HepG2 (cell line): Measurements from ENCODE around the gene PEX11G. TPM values are rescaled to one million over a fixed set of nuclear protein-coding genes. Genes with fewer than 3 reads are reported as not detected.

Experiments
- ATAC-seq: fragments of 200-7000 bp; cut with Tn5 transposase; 3 replicates; pipeline ENCODE4 v1.9.1; 2020; ENCODE audit warnings: mild to moderate bottlenecking, moderate library complexity
- BruUV-seq: library from RNA; stranded (reverse); fragments of 400-500 nt; replicated peaks from 2 replicates; lab custom pipeline; 2021; lab: Mats Ljungman, UMichigan
- CTCF ChIA-PET: fragments of 300-600 bp; formaldehyde crosslinking; extraction: SDS; loops from one replicate; lab custom pipeline; 2021; ENCODE audit warnings: low total read pairs, inconsistent platforms, low intra/inter-chr PET ratio; lab: Yijun Ruan, JAX
- POLR2A ChIA-PET: fragments of 350-600 bp; sonication (Branson Sonifier 250); formaldehyde crosslinking; loops from one replicate; lab custom pipeline; 2020; ENCODE audit warnings: antibody characterized with exemption, inconsistent platforms; lab: Yijun Ruan, JAX
- DNase-seq: peaks from one replicate; pipeline ENCODE4 v3.0.0-alpha.2; 2015; ENCODE audit warnings: low spot score
- FAIRE-seq: peaks from 3 replicates; lab custom pipeline; 2011; peaks lifted over from hg19 to GRCh38; lab: Jason Lieb, UNC
- H2AFZ ChIP-seq: one replicate; pipeline ENCODE4 v1.6.1; 2011; ENCODE audit warnings: low read length, inconsistent platforms
- H3K27ac ChIP-seq: fragments of 300-600 bp; 3 replicates; pipeline ENCODE4 v1.8.0; 2011; ENCODE audit warnings: mixed run types, mild to moderate bottlenecking, mixed read lengths, low read length, inconsistent platforms; ENCODE audit not compliant: insufficient read depth; ENCODE audit errors: extremely low read length
- H3K27me3 ChIP-seq, 2 experiments: fragments of 200-600 bp in 1 of 2; 2 replicates in 1 of 2; 3 replicates in 1 of 2; pipeline versions ENCODE4 v1.6.0 to v1.8.0; 2011; ENCODE audit warnings: low read length in 2 of 2, mild to moderate bottlenecking in 2 of 2, moderate library complexity in 2 of 2, inconsistent platforms in 1 of 2; ENCODE audit not compliant: insufficient read depth in 2 of 2, control insufficient read depth in 1 of 2
- H3K36me3 ChIP-seq, 2 experiments: fragments of 200-600 bp in 1 of 2; replicated peaks in 1 of 2; 2 replicates in 1 of 2; 3 replicates in 1 of 2; pipeline versions ENCODE4 v1.5.1 to v1.8.0; 2011; ENCODE audit warnings: low read length in 2 of 2, inconsistent platforms in 1 of 2; ENCODE audit not compliant: insufficient read depth in 2 of 2, control insufficient read depth in 1 of 2
- H3K4me1 ChIP-seq: 2 replicates; pipeline ENCODE4 v1.5.1; 2012; ENCODE audit warnings: low read length, inconsistent platforms; ENCODE audit not compliant: insufficient read depth
- H3K4me2 ChIP-seq: 2 replicates; pipeline ENCODE4 v1.6.0; 2011; ENCODE audit warnings: low read depth, low read length, inconsistent platforms
- H3K4me3 ChIP-seq, 3 experiments: fragments of 200-600 bp in 1 of 3; sonication (generic), shearing (Covaris generic) in 1 of 3; replicated peaks in 1 of 3; 2 replicates each; pipeline ENCODE4 v1.5.1; 2011 to 2016; ENCODE audit warnings: low read length in 3 of 3, inconsistent platforms in 2 of 3, low read depth in 2 of 3, mild to moderate bottlenecking in 2 of 3, control low read depth in 1 of 3, mixed read lengths in 1 of 3; ENCODE audit not compliant: insufficient read depth in 1 of 3
- H3K79me2 ChIP-seq: one replicate; pipeline ENCODE4 v1.6.1; 2011; ENCODE audit warnings: low read length, inconsistent platforms; ENCODE audit not compliant: insufficient read depth
- H3K9ac ChIP-seq: 2 replicates; pipeline ENCODE4 v1.6.0; 2011; ENCODE audit warnings: mild to moderate bottlenecking, low read depth, low read length, inconsistent platforms; ENCODE audit not compliant: insufficient read depth
- H3K9me3 ChIP-seq: 2 replicates; pipeline ENCODE4 v1.5.1; 2012; ENCODE audit warnings: mild to moderate bottlenecking, low read length
- H4K20me1 ChIP-seq: 2 replicates; pipeline ENCODE4 v1.6.0; 2011; ENCODE audit warnings: inconsistent platforms, mild to moderate bottlenecking, low read length, moderate library complexity; ENCODE audit not compliant: insufficient read depth
- CEBPB ChIP-seq: IDR thresholded peaks from 2 replicates; pipeline ENCODE4 v1.6.1; 2011; ENCODE audit warnings: low read depth, low read length, improper control_type of control experiment, borderline replicate concordance
- DDIT3 ChIP-seq: sonication (generic); formaldehyde crosslinking; IDR thresholded peaks from 2 replicates; pipeline ENCODE4 v1.4.0; 2020; ENCODE audit warnings: mild to moderate bottlenecking, missing genetic modification reagents
- HNRNPLL ChIP-seq: fragments of 200-400 bp; formaldehyde crosslinking; IDR thresholded peaks from 2 replicates; pipeline ENCODE4 v1.6.1; 2017; ENCODE audit warnings: mild to moderate bottlenecking, low read depth, low read length; ENCODE audit not compliant: poor library complexity, severe bottlenecking
- KDM2A ChIP-seq: sonication (generic); formaldehyde crosslinking; IDR thresholded peaks from 2 replicates; pipeline ENCODE4 v1.4.0; 2020; ENCODE audit warnings: low read depth, missing genetic modification reagents, borderline replicate concordance
- NFKBIZ ChIP-seq: IDR thresholded peaks from 2 replicates; pipeline ENCODE4 v1.6.1; 2018; ENCODE audit warnings: missing genetic modification reagents, missing compliant biosample characterization
- NR1H2 ChIP-seq: sonication (generic); formaldehyde crosslinking; IDR thresholded peaks from 2 replicates; pipeline ENCODE4 v1.8.1; 2022; ENCODE audit warnings: low read depth, missing genetic modification reagents, borderline replicate concordance
- PATZ1 ChIP-seq: sonication (generic); formaldehyde crosslinking; IDR thresholded peaks from 2 replicates; pipeline ENCODE4 v1.4.0; 2020; ENCODE audit warnings: missing genetic modification reagents
- POLR2AphosphoS5 ChIP-seq: IDR thresholded peaks from 2 replicates; pipeline ENCODE4 v1.6.1; 2012; ENCODE audit warnings: low read depth, low read length
- TCF12 ChIP-seq, 2 experiments: fragments of 450-650 bp in 1 of 2; sonication (generic) in 1 of 2; formaldehyde crosslinking in 1 of 2; IDR thresholded peaks; 2 replicates each; pipeline versions ENCODE4 v1.6.1 to v1.8.0; 2017 to 2022; ENCODE audit warnings: antibody characterized with exemption in 1 of 2, mild to moderate bottlenecking in 1 of 2, missing genetic modification reagents in 1 of 2, moderate library complexity in 1 of 2
- THAP11 ChIP-seq: IDR thresholded peaks from 2 replicates; pipeline ENCODE4 v1.6.1; 2016; ENCODE audit warnings: missing biosample characterization, missing genetic modification reagents
- ZC3H4 ChIP-seq: sonication (generic); formaldehyde crosslinking; IDR thresholded peaks from 2 replicates; pipeline ENCODE4 v1.4.0; 2020; ENCODE audit warnings: missing genetic modification reagents, borderline replicate concordance
- ZNF263 ChIP-seq: sonication (generic); formaldehyde crosslinking; IDR thresholded peaks from 2 replicates; pipeline ENCODE4 v1.4.0; 2020; ENCODE audit warnings: missing genetic modification reagents
- ZNF570 ChIP-seq: sonication (generic); formaldehyde crosslinking; IDR thresholded peaks from 2 replicates; pipeline ENCODE4 v1.4.0; 2020; ENCODE audit warnings: mild to moderate bottlenecking, missing genetic modification reagents, borderline replicate concordance
- ZNF740 ChIP-seq: sonication (generic); formaldehyde crosslinking; IDR thresholded peaks from 2 replicates; pipeline ENCODE4 v1.4.0; 2020; ENCODE audit warnings: missing genetic modification reagents
- ZNF850 ChIP-seq: sonication (generic); formaldehyde crosslinking; conservative IDR thresholded peaks from 2 replicates; pipeline ENCODE4 v1.9.0; 2021; ENCODE audit warnings: mild to moderate bottlenecking, missing genetic modification reagents
- ZSCAN5A ChIP-seq: sonication (generic); formaldehyde crosslinking; IDR thresholded peaks from 2 replicates; pipeline ENCODE4 v1.8.0; 2022; ENCODE audit warnings: mild to moderate bottlenecking, missing genetic modification reagents, borderline replicate concordance
- WGBS: methylation state at CpG from one replicate; pipeline ENCODE4 v1.1.6; 2017; ENCODE audit warnings: low lambda C conversion rate; 5-methylcytosine and 5-hydroxymethylcytosine counted together
- in situ Hi-C: cut with HindIII; loops from 2 replicates; pipeline ENCODE4 v1.10.0; 2017; ENCODE audit warnings: low pct_unique_long_range_greater_than_20kb; ENCODE audit not compliant: extremely low pct_ligation_motif_present
- intact Hi-C: fragments of 100-400 bp; cut with micrococcal nuclease; formaldehyde crosslinking; loops from one replicate; pipeline ENCODE4 v1.10.0; 2022; ENCODE audit not compliant: unreplicated experiment
- polyA plus RNA-seq, 8 experiments: library from polyadenylated mRNA; depleted of rRNA in 3 of 8; stranded (reverse) in 7 of 8; unstranded in 1 of 8; fragments of >200 nt; fragmentation: Illumina TruSeq in 4 of 8; extraction: Trizol in 4 of 8; gene quantifications; 2 replicates each; pipeline versions ENCODE4 v1.2.1 to v1.2.3, GENCODE V29; 2011 to 2016; ENCODE audit warnings: low read depth in 4 of 8, missing spikeins in 1 of 8, mixed read lengths in 1 of 8; ENCODE audit not compliant: insufficient read depth in 1 of 8
- total RNA-seq, 5 experiments: library from RNA; depleted of rRNA; stranded (reverse); fragments of >200 nt; fragmentation: Illumina TruSeq; extraction: Trizol; gene quantifications; 2 replicates each; pipeline ENCODE4 v1.2.3, GENCODE V29; 2016; ENCODE audit warnings: low read depth in 1 of 5
- TF ChIP-seq, protein P1 (sequence below): IDR thresholded peaks from 2 replicates; pipeline ENCODE4 v1.6.1; 2016; ENCODE audit warnings: missing biosample characterization, missing genetic modification reagents, low read depth

PEX11G gene
- total and polyA plus RNA-seq, 2 of the 13 experiments (the other 11 are each of a cell fraction or from before 2014, with no cell fraction given) = not detected

DNA sequence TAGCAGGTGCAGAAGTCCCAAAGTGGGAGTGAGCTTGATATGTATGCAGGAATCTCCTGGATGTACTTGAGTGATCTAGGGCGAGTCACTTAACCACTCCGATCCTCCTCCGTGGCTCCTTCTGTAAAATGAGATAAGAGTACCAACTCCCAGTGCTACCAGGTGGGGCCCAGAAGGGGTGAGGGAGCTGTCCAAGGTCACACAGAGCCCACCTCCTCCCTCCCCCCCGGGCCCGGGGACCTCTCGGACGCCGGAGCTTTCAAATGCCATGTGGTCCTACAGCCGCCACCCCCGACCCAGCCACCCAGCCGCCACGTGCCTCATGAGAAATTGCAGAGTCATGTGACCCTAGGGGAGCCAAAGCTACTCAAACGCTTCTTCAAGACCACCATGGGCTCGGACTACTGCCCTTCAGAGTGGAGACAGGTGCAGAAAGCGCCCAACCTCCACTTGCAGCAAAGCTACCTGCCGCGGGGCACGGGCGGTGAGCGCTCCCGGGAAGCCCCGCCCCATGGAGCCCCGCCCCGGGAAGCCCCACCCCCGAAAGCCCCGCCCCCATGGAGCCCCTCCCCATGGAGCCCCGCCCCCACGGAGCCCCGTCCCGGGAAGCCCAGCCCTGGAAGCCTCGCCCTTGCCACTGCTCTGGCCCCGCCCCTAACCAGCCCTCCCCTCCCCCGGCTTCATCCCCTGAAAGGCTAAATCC, 17.0 kb upstream of the PEX11G start (continued):
- TF ChIP-seq ZNF263 (CRISPR knock-in tag) = no peak
- 0 out of 2 replicates have a peak, but pooled peaks have one; percentile 21 for TF ChIP-seq PATZ1 (CRISPR knock-in tag)
- no peak for TF ChIP-seq NFKBIZ (CRISPR knock-in tag)
- 0 out of 2 replicates have a peak, but pooled peaks have one; percentile 42 for TF ChIP-seq KDM2A

DNA sequence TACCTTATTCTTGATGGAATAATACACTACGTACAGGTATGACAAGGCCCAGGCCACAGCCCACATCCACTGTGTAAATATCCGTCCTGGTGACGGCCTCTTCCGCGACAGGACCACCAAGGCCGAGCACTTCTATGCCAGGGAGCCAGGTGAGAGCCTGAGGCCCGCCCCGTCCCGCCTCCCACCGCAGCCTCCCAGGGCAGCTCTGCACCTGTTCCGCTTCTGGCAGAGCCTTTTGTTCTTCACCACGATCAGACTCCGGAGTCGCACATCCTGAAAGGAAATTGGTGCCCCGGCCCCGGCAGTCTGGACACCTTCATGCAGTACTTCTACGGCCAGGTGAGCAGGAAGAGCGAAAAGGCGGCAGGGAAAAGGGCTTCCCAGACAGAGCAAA, 16.4 kb upstream of the PEX11G start:
- H3K36me3 ChIP-seq = no peaks in the 10 kb centered on the region
- no peak overlapping the region for H3K9ac ChIP-seq
- peak overlapping the region; percentile 69 for H3K4me2 ChIP-seq
- H4K20me1 ChIP-seq = no peaks in the 10 kb centered on the region
- H3K27ac ChIP-seq = no peak overlapping the region
- FAIRE-seq (no peak), DNase-seq (no peak), ATAC-seq (no peak)
- H3K9me3 ChIP-seq = no peaks in the 10 kb centered on the region
- H3K4me1 ChIP-seq = peaks cover 8% of the 10 kb centered on the region
- peak overlapping the region in 1 of 3 experiments; percentile 48; a peak in 1 of 6 replicates for H3K4me3 ChIP-seq
- H3K79me2 ChIP-seq = no peaks in the 10 kb centered on the region
- H2AFZ ChIP-seq = no peak overlapping the region
- BruUV-seq = no TSS peak
- 73% methylated on average over 14 of the region's 19 CpGs for WGBS
- intact Hi-C loops = no loop called here
- in situ Hi-C loops = no loop called here
- ChIA-PET CTCF (no interaction called here), POLR2A (interaction anchor here (0.8 to 1.7 kb wide), 2 partner anchors 11 to 439 kb away, joined by 3 to 14 read pairs; no protein-coding TSS in a partner anchor)
- H3K27me3 ChIP-seq = peaks cover 0 to 5% of the 10 kb centered on the region in 2 experiments; a peak in 1 of 5 replicates
- TF ChIP-seq ZNF740 (CRISPR knock-in tag) (no peak), NR1H2 (CRISPR knock-in tag) (no peak), THAP11 (CRISPR knock-in tag) (no peak), TCF12 (IDR thresholded peaks at IDR 0.05) (no peak), TCF12 (CRISPR knock-in tag; IDR thresholded peaks at IDR 0.05) (no peak), POLR2AphosphoS5 (no peak), ZNF850 (CRISPR knock-in tag) (no peak), ZC3H4 (CRISPR knock-in tag) (no peak), ZNF570 (CRISPR knock-in tag) (no peak), DDIT3 (no peak), ZSCAN5A (CRISPR knock-in tag) (no peak), HNRNPLL (no peak), CEBPB (no peak)
- TF ChIP-seq, protein P1, sequence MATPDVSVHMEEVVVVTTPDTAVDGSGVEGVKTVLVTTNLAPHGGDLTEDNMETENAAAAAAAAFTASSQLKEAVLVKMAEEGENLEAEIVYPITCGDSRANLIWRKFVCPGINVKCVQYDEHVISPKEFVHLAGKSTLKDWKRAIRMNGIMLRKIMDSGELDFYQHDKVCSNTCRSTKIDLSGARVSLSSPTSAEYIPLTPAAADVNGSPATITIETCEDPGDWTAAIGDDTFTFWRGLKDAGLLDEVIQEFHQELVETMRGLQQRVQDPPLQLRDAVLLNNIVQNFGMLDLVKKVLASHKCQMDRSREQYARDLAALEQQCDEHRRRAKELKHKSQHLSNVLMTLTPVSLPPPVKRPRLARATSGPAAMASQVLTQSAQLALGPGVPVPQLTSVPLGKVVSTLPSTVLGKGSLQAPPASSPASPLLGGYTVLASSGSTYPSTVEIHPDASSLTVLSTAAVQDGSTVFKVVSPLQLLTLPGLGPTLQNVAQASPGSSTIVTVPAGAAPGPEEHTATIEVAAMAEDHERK (CRISPR knock-in tag) = no peak
